ENCODE measurements around the gene P2RX3.

DNA sequence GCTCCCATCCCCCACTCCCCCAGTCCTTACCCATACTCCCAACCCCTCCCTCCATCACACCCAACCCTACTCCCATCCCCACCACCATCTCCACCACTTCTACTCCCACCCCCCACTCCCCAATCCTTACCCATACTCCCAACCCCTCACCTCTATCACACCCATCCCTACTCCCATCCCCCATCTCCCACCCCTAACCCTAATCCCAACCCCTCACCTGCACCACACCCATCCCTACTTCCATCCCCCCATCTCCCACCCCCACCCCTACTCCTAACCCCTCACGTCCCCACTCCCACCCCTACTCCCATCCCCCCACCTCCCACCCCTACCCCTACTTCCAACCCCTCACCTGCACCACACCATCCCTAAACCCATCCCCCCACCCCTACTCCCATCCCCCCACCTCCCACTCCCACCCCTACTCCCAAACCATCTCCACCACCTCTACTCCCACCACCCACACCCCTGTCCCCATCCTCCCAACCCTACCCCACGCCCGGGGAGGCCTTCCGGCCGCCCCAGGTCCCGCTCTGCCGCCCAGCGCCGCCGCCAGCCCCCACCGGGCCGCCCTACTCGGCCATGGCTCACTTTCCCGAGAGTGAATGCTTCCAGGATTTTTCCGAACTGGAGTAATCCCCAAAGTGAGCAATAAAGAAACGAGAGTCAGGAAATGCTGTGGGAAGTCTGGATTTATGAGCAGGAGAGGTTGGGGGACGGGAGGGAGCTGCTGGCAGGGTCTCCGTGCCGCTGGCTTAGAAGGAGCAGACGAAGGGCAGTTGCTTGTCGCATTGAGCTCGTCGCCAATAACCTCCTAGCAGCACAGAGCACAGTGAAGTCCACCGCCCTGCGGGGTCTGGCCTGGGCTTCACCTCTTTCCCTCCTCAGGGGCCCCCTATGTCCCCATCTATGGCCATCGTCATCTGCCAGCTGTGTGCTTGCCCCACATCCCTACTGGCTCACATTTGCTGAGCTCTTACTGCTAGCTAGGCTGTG, 38.2 kb downstream of the P2RX3 start:
- TF ChIP-seq, protein P1, sequence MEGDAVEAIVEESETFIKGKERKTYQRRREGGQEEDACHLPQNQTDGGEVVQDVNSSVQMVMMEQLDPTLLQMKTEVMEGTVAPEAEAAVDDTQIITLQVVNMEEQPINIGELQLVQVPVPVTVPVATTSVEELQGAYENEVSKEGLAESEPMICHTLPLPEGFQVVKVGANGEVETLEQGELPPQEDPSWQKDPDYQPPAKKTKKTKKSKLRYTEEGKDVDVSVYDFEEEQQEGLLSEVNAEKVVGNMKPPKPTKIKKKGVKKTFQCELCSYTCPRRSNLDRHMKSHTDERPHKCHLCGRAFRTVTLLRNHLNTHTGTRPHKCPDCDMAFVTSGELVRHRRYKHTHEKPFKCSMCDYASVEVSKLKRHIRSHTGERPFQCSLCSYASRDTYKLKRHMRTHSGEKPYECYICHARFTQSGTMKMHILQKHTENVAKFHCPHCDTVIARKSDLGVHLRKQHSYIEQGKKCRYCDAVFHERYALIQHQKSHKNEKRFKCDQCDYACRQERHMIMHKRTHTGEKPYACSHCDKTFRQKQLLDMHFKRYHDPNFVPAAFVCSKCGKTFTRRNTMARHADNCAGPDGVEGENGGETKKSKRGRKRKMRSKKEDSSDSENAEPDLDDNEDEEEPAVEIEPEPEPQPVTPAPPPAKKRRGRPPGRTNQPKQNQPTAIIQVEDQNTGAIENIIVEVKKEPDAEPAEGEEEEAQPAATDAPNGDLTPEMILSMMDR (IDR thresholded peaks at IDR 0.05; ENCODE audit: borderline replicate concordance, extremely low read depth, low read length, poor library complexity, severe bottlenecking) = no peak
- no peak for TF ChIP-seq EZH2 (IDR thresholded peaks at IDR 0.05; ENCODE audit: borderline replicate concordance, low read depth, low read length, severe bottlenecking)
